GM19395 (cell line): ENCODE measurements around the gene HAUS2.
"Not testable (repeated sequence)": the region's sequence is repeated elsewhere in the genome, so short reads cannot be mapped to it uniquely, and the experiment has no call there.

Experiments used
- ATAC-seq: cut with Tn5 transposase; IDR thresholded peaks from one replicate; pipeline ENCODE4 v1.9.1; 2021; ENCODE audit warnings: mild to moderate bottlenecking, moderate library complexity; ENCODE audit not compliant: unreplicated experiment

Gene HAUS2

DNA sequence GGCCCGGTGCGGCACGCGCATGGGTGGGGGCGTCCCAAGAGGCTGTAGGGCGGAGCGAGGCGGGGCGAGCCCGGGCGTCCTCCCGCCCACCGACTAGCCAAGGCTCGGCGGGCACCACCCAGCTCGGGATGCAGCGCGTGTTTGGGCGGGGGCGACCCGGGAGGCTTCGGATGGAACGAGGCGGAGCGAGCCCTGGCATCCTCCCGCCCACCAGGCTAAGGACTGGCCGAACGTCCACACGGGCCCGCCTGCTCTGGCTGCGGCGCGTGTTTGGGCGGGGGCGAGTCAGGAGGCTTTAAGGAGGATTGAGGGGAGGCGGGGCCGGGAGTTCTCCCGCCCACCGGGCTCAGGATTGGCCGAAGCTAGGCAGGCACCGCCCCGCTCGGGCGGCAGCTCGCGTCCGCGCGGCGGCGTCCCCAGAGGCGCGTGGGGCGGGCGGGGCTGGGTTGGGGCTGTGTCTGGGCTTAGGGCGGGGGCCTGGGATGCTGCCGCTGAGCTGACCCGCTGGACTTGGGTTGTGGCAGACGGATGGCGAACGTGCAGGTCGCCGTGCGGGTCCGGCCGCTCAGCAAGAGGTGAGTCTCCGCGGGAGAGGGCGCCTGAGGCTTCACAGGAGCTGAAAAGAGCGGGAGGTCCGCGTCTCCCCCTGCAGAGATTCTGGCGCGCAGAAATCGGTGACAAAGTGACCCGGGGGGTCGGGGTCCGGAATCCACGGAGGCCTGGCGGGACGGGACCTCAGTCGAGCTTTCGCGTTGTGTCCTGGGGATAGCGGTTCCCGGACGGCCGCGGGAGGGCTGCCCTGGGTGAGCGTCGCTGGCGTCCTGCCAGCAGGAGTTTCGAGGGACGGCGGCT, 26.8 kb downstream of the HAUS2 start, which contains the start of gene STARD9:
TSS of gene STARD9 (plus strand) at position 419 of the 852 bp plus-strand sequence. CDS start at position 529, 110 bp downstream.
- ATAC-seq: peak; percentile 88

DNA sequence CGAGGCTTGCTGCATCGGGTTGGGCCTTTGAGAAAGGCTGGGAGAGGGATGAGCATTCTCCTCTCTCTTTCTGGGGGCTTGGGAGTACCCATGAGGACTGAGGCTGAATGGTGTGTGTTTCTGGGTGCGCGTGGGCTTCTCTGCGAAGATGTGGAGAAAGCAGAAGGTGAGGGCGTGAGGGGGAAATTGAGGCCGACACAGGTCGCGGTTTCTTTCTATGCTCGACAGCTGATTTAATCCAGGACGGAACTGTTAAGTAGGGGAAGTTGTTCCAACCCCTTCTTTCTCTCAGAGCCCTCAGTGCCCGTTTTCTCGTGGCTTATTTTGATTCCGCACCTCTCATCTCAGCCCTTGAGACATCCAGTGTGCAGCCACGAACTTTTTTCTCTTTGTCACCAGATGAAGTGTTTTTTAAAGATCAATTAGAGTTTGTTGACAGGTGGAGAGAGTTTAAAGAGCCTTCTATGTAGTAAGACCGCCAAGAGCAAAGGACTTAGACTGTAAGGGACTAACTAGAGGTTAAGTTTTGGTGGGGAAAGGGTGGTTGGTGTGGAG, 27.5 kb downstream of the HAUS2 start:
- no peak for ATAC-seq

DNA sequence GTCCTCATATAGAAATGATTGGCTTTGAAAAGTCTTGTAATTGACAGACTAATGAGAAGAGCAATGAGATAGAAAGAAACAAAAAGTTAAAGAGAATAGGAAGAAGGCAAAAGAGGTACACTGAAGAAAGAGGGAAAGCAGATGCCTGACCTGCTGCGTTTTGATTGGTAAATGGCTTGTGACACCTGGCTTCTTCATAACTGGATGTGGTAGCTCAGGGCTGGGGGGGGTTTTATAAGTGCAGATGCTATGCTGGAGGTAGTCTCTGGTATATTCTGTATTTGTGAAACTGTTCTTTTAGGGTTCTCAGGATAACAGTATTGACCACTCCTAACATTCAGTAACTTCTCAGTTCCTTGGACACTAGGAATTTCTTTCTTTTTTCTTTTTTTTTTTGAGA, 28.1 kb downstream of the HAUS2 start:
- ATAC-seq: no peak

DNA sequence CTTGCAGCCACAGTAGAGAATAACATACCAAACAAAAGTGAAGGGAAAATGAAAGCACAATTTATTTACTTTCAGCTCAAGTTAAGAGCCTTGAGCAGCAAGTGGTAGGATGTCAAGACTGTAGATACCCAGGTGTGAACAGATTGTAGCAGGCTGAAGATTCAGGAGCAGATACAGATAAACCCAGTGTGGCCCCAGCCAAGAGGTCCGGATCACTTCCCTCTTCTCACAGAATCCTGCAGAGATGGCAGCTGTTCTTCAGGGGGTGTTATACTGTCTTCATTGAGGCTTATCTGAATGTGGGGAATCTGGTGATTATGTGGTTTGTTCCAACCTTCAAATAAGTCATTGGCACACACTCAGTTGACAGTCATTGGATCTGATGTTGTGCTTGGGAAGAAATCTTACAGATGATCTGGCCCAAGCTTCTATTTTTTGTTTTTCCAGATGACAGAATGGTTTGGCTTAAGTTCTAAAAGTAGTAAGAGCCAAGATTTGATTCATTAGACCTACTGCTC, 28.9 kb downstream of the HAUS2 start:
- no peak for ATAC-seq

DNA sequence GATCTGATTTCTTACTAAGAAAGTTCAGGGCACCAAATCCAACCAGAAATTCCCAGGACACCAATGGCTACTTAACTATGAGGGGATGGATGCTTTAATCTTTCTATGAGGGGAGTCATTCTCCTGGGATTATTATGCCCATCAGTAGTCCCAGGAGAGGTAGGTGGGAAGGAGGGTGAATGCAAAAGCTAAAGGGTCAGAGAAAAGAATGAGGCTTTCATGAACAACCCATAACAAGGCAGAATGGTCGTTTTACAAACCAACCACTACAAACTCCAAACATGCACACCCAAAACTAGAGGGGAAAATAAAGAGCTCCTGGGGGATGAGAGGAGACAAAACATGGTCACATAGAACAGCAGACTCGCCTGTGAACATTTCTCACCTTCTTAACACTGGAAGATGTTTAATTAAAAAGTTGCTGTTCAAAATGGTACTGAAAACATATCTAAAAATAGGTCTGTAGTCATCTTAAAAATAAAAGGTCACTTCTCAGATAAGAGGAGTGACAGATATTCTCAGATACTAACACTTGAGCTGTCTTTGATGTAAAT, 30.4 kb downstream of the HAUS2 start:
- ATAC-seq: no peak

DNA sequence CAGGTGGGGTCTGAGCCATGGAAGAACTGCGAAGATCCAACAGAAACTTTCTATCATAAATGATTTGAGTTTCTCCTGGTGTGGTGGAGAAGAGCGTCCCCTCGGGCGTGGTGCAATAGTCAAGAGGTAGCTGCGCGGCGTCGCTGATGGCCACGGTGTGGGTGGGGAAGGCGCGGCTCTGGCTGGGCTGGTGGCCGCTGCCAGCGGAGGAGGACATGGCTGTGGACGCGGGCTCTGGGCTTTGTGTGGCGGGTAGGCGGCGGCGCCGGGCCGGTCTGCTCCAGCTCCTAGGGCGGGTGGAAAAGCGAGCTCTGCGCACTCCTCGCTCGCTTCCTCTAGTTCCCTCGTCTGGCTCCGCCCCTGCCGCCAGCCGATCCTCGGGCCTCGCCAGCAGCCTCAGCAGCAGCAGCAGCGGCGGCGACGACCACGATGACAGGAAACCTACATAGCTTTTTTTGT, 32.7 kb downstream of the HAUS2 start:
- ATAC-seq: peak; percentile 74

DNA sequence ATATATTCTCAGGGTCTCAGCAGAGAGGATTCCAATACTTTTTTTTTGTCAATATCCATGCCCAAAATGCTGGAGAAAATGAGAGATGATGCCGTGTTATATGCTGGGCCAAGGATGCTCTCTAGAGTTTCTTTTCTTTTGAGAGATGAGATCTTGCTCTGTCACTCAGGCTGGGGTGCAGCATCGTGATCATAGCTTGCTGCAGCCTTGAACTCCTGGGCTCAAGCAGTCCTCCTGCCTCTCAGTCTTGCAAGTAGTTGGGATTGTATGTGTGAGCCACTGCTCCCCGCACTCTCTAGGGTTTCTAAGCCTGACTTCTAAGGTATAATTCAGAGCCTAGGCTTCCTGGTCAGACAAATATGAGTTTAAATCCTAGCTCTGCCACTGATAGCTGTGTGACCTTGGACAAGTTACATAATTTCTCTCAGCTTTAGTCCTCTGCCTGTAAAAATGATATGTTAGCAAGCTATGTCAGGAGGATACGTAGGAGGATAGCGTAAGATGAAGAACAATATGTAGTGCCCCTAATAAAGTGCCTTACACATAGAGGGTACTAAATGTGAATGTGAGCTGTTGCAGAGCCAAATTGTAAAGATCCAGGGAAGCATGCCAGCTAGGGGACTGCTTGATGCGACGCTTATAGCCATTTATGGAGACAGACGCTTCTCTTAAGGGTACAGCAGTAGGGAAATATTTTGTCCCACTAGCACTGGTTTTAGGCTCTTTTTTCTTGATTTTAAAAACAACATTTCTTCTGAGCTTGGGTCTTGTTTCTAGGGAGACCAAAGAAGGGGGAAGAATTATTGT, 34.1 kb downstream of the HAUS2 start:
- no peak for ATAC-seq

DNA sequence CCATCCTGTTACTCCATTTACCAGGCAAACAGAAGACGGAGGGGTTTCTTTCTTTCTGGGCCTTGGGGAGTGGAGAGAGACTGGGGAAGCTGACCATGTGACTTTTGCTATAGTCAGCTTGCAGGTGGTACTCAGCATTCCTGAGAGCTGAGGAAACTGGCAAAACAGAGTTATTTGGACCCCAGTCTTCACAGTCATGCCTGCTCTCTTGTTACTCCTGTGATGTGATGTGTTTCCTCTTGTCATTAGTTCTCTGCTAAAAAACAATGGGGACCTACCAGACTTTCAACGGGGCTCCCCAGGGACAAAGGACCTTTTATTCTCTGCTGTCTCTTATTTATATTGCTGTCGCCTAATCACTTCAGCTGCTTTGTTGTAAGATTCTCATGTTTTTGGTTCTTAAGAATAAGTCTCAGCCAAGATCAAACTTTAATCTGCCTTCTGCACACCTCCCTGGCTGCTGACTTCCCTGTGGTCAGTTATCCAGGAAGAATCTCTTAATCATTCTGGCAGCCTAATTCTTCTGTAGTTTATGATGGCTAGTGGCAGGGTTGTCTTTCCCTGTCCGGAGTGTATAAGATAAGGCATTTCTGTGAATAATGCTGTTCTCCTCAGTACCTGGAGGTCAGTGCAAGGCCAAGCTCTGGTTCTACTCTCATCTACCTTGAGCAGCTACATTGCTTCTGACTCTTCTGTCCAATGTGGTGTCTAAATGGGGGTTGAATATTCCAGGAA, 35.6 kb downstream of the HAUS2 start:
- ATAC-seq: no peak

DNA sequence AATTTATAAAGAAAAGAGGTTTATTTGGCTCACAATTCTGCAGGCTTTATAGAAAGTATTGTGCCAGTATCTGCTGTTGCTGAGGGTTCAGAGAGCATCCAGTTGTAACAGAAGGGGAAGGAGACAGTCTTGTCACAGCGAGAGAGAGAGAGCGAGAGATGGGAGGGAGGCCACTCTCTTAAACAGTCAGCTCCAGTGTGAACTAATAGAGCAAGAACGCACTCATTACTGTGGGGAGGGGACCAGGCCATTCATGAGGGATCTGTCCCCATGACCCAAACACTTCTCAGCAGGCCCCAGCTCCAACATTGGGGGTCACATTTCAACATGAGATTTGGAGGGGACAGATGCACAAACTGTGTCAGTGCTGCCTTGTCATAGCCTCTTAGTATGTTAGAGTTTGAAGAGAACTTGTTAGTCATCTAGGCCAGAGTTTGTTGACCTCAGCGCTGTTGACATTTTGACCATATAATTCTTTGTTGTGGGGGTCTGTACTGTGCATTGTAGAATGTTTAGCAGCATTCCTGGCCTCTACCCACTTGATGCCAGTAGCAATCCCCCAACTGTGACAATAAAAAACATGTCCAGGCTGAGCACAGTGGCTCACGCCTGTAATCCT, 42.1 kb downstream of the HAUS2 start:
- ATAC-seq: no peak

DNA sequence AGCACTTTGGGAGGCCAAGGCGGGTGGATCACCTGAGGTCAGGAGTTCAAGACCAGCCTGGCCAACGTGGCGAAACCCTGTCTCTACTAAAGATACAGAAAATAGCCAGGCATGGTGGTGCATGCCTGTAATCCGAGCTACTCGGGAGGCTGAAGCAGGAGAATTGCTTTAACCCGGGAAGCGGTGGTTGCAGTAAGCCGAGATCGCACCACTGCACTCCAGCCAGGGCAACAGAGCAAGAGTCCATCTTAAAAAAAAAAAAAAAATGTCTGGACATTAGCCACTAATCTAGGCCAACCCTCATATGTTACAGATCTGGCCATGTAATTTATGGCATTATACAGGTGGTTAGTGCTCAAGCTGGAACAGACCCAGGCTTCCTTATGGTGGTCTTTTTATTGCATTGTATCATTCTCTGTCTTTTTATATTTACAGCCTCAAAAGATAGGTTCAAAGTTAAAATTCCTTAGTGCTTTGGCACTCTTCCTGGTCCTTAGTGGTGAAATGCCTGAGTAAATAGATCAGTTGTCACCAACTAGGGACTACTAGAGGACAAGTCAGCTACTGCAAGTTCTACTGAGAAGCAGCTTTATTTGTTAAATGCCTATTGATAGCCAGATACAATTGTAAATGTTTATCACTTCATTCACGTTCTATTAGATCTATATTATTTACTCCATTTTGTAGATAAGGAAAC, 42.7 kb downstream of the HAUS2 start:
- ATAC-seq: no peak

DNA sequence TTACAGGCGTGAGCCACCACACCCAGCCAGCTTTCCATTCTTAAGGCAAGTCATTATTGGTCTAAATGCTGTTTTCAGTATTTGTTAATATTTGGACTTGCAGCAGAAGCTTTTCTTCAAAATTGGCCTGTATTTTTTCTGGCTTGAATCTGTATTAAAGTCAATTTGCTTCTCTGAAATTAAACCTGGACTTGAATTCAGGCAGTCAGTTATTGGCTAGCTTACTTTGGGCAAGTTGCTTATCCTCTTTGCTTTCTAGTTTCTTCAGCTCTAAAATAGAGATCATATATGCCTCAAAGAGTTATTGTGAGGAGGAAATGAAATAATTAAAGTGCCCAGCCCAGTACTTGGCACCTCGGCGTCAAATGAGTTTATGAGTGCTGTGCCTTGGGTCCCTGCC, 44.1 kb downstream of the HAUS2 start:
- ATAC-seq: no peak

DNA sequence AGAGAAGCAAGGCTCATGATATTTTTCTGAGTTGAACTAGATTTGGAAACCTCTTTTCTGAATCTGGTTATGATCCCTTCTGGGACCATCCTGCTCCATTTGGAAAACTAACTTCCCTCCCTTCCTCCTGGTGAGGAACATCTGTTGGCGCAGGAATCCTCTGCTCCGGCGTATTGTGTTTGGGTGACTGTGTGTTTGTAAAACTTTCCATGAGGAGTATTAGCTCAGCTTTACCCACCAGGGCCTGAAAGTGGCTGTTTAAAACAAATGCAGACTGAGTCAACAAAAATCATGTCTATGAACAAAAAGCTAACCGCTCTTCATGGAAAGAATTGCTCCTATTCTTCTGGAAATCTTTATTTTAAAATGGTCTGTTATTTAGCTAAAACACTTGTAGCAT, 44.5 kb downstream of the HAUS2 start:
- ATAC-seq: no peak

DNA sequence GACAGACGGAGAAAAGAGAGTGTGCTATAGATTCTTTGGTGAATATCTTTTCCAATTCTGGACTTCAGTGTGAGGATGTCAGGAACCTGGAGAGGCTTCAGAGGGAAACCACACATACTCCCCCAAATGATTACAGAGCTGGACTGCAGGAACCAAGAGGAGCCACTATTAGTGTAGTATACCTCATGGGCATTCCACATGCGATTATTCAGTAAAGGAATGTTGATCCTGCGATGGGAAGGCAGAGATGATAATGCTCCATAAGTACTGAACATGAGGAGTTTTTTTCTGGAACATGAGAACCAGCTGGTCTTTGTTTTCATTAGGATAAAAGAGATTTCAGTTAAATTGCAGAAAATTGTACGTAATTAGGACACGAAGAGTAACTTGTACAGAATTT, 45.5 kb downstream of the HAUS2 start:
- ATAC-seq: no peak

DNA sequence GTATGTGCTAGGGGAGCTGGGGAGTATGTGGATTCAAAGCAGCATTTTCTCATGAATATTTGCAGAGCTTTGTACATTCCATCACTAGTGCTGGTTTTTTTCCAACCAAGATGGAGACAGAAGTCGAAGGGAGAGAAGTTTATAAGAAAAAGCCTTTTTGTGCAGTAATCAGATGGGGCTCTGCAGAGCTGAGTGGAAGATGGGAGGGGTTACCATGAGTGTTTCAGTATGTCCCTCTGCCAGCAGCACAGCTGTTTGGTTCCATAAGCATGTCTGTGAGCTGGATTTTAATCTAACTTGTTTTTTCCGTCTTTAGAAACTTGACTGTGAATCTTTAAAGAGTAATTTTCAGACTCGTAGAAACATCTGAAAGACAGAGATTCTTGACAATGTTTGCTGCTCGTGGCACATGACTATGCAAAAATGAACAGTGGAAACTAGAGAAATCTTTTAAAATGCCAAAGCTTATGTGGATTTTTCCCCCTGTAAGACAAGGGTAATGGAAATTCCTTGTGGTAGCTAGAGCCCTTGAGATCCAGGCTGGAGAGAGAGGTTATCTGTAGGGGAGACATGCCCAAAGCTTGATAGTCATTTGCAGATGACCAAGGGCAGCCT, 47.1 kb downstream of the HAUS2 start:
- ATAC-seq: no peak

DNA sequence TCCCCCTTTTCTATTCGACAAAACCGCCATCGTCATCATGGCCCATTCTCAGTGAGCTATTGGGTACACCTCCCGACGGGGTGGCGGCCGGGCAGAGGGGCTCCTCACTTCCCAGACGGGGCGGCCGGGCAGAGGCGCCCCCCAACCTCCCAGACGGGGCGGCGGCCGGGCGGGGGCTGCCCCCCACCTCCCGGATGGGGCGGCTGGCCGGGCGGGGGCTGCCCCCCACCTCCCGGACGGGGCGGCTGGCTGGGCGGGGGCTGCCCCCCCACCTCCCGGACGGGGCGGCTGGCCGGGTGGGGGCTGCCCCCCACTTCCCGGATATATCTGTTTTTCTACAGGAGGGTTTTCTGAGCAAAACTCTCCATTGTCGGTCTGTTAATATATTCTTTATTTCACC, 52.7 kb downstream of the HAUS2 start:
- ATAC-seq: not testable (repeated sequence)

DNA sequence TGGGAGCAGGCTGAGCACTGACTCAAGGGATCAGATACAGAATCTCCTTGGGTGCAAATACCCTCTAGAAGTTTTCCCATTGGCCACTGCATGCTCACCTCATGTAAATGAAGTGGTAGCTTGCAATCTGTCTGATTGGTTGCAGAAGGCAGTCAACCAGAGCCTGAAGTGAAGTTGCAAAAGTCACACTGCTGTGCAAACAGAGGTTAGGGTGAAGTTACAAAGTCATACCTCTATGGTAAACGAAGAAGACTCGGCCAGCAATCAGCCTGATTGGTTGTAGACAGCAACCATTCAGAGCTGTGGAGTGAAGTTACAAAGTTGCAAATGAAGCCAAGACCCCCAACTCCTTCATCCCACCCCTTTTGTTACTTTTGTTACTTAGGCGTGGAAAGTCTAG, 53.9 kb downstream of the HAUS2 start:
- ATAC-seq: no peak

DNA sequence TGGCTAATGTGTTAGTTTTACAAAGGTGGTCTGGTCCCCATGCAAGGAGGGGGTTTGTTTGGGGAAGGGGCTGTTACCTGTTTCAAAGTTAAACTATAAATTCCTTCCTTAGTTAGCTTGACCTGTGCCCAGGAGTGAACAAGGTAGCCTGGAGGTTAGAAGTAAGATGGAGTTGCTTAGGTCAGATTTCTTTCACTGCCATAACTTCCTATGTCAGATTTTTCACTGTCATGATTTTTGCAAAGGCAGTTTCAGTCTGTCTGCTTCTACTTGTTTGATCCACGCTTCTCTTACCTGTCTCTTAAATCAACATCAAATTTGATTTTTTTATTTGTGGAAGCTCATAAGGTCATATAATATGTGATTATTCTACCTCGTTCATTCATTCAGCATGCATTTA, 55.3 kb downstream of the HAUS2 start:
- no peak for ATAC-seq

DNA sequence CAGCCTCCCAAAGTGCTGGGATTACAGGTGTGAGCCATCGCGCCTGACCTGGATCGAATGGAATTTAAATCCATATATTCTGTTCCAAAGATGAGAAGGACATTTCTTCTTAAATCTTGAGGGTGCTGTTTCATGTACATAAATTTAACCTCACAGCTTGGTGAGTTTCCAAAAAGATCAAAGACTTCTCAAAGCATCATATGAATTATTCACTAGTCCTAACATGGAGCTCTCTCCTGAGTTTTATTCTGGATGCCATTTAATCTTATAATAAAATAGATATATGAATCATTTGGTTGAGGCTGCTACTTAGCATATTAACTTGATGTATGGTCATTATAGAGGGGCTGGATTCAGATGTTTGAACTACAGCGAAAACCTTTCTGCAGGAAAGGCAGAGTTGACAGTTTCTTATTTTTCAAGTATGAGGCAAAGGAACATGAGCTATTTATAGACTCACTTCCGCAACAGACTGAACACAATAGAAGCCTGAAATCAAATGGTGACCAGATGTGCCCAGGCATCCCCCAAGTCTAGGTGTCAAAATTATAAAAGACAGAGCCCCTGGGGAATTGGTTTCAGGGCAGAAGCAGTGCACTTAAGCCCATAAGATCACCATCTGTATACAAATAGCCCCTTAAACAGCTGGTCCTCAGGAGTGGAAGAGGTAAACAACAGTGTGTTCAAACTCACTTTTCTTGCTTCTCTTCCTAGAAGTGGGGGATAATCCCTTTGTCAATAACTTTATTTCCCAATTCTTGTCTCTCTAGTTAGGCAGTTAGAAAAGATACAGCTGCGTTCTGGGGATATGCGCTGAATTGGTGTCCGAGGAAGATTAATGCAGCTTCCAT, 56.5 kb downstream of the HAUS2 start:
- ATAC-seq: no peak
